ENCODE data around the gene ITGA8.

ITGA8 gene

DNA sequence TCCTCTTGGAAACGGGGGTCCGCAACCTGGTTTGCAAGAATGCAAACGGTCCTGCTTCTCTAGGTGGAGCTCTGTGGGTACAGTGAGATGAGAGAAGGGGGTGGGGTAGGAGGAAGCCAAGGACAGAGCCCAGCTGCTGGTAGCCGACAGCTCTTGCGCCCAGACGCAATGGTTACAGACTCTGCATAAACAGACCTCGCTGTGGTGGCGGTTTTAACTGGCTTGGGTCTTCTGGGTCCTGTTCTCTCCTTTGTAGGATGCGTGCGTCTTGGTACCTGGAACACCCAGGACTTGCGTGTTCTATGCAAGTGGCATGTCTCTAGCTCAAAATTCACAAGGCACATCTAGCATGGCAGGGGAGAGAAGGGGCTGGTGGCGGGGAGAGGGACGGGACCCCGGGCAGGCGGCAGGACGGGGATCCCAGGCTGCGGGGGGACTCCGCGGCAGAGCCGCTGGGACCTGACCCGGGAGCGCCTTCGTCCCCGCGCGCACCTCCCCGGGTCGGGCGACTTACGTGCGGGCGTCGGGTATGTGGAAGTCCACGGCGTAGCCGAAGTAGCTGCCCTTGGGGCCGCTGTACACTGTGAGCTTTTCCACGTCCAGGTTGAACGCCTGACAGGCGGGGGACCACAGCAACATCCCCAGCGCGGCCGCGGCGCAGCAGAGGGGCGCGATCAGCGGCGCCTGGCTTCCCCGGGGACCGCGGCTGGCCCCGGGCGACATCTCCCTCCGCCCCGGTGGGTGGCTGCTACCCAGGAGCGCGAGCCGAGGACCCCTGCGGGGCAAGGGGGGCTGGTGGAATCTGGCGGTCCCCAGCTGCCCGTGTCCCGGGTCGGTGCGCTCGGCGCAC is 448 bp downstream of the ITGA8 start:
- no peak for TF ChIP-seq GATA1 (IDR thresholded peaks at IDR 0.05; ENCODE audit: low read depth, low read length)
- no peak for TF ChIP-seq POLR2A (IDR thresholded peaks at IDR 0.05; ENCODE audit: low read length)
- DNase-seq = peak in 1 of 2 experiments; percentile 12

DNA sequence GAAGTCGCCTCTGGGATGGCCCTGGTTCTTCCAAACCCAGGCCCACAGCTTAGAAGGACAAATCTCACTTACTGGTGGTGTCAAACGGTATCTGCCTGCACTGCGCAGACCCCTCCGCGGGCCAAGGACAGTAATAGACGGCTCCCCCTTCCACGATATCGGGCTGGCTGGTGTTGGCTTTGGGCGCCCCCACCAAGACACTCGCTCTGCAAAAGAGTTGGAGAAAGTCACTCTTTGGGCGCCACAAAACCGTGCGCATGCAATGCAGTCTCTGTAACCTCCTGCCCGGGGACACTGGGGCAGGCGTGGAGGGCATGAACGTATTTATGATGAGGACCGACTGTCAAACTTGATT is 1.1 kb downstream of the ITGA8 start:
- TF ChIP-seq POLR2A (IDR thresholded peaks at IDR 0.05; ENCODE audit: low read length) (no peak), GATA1 (IDR thresholded peaks at IDR 0.05; ENCODE audit: low read depth, low read length) (no peak)
- no peak for DNase-seq

DNA sequence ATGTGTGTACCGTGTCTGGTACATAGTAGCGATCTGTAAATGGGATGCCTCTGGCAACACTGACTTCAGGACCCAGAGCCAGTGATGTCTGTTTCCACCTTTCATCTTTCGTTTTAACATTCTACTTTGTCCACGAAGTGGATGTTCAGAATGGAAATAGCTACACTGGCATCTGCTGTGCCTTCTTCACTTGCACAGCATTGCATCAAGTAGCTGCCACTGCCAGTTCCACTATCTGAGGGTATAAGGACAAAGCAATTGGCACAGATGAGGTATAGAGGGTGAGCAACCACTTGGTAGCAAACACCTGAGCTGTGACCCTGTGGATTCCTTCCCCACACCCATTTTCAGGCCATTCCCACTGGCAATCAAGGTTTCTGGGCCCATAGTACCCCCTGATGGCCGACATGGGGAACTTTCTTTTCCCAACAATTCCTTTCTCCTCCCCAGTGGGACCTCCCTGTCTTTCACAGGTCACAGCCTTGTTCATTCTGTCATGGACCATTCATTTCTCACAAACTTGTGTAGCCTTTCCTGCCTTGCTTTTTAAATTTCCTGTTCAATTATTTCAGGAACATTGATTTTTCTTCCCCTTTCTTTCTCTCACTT is 4.0 kb downstream of the ITGA8 start:
- peak; percentile 5 to 6 for DNase-seq
- TF ChIP-seq GATA1 (IDR thresholded peaks at IDR 0.05; ENCODE audit: low read depth, low read length) (no peak), POLR2A (IDR thresholded peaks at IDR 0.05; ENCODE audit: low read length) (no peak)

DNA sequence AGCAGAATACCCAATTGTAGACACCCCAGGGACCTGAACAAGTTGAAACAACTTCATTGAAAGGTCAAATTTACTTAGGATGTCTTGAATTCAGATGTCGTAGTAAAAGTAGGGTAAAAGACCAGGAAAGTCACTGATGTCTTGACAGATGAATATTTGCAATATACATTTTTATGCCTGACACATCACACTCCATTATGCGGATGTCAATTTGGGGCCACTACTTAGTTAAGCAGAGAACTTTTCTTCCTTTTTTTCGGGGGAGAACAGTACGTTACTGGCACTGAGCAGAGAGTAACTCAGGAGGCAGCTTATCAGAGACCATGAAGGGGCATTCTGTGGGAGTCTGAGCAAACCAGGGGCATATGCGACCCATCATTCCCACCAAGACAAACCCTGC is 4.9 kb downstream of the ITGA8 start:
- no peak for DNase-seq
- TF ChIP-seq GATA1 (IDR thresholded peaks at IDR 0.05; ENCODE audit: low read depth, low read length) (no peak), POLR2A (IDR thresholded peaks at IDR 0.05; ENCODE audit: low read length) (no peak)

DNA sequence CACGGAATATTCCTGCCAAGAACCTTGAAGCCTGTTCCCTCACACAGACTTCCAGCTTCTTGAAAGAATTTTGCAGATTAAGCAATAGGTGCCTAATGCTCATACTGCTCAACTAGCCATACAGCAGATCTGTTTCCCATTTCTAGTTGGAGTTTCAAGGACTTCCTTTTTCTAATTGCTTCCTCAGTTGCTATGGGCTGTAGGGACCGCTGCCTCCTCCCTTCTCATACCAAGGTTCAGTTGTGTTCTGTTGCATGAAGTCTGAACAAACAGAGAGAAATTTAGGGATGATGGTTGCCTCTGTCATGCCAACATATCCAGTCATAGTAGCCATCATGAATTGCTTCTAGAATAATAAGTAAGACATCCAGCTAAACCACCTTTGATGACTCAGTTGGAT is 6.8 kb downstream of the ITGA8 start:
- TF ChIP-seq GATA1 (IDR thresholded peaks at IDR 0.05; ENCODE audit: low read depth, low read length) (no peak), POLR2A (IDR thresholded peaks at IDR 0.05; ENCODE audit: low read length) (no peak)
- DNase-seq = no peak

DNA sequence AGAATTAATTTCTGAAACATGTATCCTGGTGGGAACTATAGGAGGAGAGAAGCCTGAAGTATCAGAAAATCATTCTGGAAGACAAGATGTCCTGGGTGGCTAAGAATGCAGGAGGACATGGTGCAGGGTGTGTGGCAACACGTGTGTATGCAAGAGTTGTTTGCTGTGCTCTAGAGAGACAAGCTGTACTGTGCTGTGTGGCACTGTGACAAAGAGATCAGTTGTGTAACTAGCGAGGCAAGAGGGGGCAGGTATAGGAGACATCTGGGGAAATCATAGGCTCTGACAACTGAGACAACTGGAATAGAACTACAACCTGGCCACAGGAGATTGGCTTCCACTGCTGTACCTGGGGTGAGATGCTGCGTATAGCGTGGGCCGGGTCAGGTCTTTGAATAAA is 9.3 kb downstream of the ITGA8 start:
- no peak for TF ChIP-seq GATA1 (IDR thresholded peaks at IDR 0.05; ENCODE audit: low read depth, low read length)
- TF ChIP-seq POLR2A (IDR thresholded peaks at IDR 0.05; ENCODE audit: low read length) = no peak
- no peak for DNase-seq

DNA sequence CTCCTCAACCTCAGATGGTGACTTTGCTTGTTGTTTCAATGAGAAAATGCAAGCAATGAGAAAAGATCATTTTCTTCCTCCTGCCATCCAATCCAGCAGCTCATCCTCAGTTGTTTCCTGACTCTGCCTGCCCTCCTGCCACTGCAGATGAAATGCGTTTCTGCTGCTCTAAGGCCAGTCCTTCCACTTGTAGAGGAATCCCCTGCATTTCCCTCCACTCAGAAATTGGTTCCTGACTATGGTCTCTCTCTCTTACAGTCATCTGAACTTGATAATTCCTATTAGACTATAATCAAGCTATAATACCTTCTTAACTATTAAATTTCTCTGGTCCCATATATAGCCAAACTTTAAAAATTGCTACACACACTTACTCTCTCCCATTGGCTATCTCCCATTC is 14.4 kb downstream of the ITGA8 start:
- TF ChIP-seq POLR2A (IDR thresholded peaks at IDR 0.05; ENCODE audit: low read length) (no peak), GATA1 (IDR thresholded peaks at IDR 0.05; ENCODE audit: low read depth, low read length) (no peak)

DNA sequence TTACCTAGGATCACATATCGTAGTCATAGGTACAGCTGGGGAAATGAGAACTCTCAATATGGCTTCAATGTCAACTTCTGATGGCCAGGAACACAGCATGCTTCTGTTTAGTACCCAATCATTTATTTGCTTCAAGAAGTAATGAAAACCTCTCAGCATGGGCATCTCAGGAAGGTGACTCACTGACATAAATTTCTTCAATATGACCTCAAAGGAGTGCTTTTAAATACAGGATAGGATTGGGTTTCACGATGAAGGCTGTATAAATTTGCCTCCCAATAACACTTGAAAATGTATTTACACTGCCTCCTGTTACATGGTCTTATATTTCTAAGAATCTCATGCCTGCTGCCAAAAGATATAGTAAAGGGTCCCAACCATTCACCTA is 15.1 kb downstream of the ITGA8 start:
- no peak for DNase-seq
- TF ChIP-seq POLR2A (IDR thresholded peaks at IDR 0.05; ENCODE audit: low read length) = no peak
- no peak for TF ChIP-seq GATA1 (IDR thresholded peaks at IDR 0.05; ENCODE audit: low read depth, low read length)

More for the DNA sequence above, 14.4 kb downstream of the ITGA8 start:
- no peak for DNase-seq

DNA sequence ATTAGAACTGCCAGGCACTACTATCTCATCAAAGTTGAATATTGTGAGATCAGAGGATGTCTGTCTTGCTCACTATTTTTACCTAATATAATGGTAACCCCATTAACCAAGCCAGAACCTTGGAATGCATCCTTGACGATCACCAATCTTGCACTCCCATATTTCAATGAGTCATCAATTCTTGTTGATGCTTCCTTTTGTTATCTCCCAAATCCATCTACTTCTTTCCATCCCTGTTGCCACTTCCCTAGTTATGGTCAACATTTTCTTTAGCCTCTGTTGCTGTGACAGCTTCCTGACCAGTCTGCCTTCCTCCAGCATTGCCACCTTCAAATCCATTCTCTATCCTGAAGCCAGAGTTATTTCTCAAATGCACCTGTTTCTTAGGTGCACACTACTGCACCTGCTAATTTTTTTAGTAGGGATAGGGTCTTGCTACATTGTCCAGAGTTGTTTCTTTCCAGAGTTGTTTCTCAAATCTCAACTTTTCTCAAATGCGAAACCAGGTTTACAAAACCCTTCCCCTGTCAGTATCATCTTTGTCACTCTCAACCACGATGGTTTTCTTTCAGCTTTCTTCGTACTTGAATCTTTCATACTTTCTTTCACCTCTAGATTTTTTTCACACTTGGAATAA is 15.7 kb downstream of the ITGA8 start:
- DNase-seq = no peak
- TF ChIP-seq GATA1 (IDR thresholded peaks at IDR 0.05; ENCODE audit: low read depth, low read length) = no peak
- TF ChIP-seq POLR2A (IDR thresholded peaks at IDR 0.05; ENCODE audit: low read length) = no peak

DNA sequence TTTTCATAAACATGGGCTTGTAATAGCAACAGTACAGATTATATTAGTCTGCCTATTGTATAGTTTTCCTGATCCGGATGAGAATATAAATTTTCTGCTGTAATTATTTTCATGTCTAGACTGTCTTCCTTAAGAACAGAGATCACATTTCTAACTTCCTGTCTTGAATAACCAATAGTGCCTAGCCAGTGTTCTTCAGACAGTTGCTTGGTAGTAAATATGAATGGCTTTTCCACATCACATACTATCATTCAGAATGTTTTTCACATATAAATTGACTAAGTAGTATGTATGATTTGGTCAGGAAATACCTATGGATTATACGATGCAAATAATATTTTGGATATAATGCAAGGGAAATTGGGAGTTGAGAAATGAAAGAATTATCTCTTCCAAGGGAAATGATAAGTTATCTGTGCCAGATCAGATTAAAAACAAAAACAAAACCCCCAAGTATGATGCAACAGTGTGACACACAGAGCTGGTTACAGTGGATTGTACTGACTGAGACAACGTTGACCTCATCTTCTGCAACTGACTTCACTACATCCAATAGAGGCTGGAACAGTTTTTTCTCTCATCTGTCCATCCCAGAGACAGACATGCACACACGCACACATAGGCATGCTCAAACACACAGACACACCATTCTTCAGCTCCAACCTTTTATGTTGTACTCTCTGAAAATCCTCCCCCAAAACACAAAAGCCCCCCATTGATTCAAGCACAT is 16.4 kb downstream of the ITGA8 start:
- TF ChIP-seq POLR2A (IDR thresholded peaks at IDR 0.05; ENCODE audit: low read length) (no peak), GATA1 (IDR thresholded peaks at IDR 0.05; ENCODE audit: low read depth, low read length) (no peak)
- DNase-seq = peak in 1 of 2 experiments; percentile 3

DNA sequence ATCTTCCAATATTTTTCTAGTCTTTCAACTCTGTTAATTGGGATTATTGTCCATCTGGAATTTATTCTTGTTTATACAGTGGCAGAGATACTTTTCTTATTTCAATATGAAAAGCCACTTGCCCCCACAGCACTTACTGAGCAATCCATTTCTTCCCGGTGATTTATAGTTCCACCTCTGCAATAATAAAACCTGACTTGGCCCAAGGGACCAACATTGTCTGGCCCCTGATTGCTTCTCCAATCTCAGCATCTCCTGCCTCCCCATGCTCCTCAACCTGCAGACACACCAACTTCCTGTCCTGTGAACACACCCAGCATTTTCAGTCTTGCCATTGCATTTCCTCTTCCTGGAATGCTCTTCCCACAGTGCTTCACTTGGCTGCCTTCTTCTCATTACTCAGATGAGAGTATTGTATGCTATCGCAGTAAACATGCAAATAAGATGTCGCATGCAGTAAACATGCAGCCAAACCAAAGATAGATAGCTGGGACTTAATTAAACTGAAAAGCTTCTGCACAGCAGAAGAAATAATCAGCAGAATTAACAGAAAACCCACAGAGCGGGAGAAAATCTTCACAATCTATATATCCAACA is 19.5 kb downstream of the ITGA8 start:
- no peak for TF ChIP-seq POLR2A (IDR thresholded peaks at IDR 0.05; ENCODE audit: low read length)
- TF ChIP-seq GATA1 (IDR thresholded peaks at IDR 0.05; ENCODE audit: low read depth, low read length) = no peak
- no peak for DNase-seq

DNA sequence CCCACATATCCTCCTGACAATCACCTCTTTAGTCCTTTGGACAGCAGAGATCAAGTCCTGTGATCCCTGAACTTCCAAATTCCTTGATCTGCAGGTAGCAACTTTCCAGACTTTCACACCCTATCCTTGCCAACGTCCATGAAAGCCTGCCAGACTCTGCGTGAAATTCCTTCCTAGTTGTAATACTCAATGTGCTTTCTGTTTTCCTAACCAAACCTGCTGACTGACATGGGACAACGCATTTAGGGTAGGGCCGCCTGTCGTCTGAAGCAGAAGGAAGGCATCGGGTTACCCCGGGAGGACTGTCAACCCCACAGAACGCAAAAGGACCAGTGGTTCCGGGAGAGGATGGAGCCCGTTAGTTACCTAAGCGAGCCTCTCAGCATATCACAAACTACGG is 23.9 kb downstream of the ITGA8 start:
- TF ChIP-seq POLR2A (IDR thresholded peaks at IDR 0.05; ENCODE audit: low read length) (no peak), GATA1 (IDR thresholded peaks at IDR 0.05; ENCODE audit: low read depth, low read length) (no peak)

DNA sequence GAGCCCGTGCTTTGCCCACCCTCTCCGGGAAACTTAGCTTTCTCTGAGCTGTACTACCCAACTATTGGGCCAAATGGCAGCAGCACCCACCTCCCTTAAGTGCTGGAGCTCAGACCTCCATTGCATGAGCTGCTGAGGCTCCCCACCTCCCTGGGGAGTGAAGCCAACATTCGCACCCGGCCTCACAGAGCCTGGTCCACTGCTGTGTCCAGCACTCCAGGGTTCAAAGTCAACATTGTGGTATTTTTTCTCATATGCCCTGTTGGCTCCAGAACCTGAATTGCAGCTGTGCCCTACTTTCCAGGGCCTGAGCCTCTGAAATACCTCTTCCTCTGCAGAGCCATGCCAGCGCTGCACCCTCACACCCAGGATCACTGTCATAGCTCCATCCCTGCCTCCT is 29.7 kb downstream of the ITGA8 start:
- TF ChIP-seq POLR2A (IDR thresholded peaks at IDR 0.05; ENCODE audit: low read length) (no peak), GATA1 (IDR thresholded peaks at IDR 0.05; ENCODE audit: low read depth, low read length) (no peak)
- no peak for DNase-seq

More for the DNA sequence above, 23.9 kb downstream of the ITGA8 start:
- no peak for DNase-seq

DNA sequence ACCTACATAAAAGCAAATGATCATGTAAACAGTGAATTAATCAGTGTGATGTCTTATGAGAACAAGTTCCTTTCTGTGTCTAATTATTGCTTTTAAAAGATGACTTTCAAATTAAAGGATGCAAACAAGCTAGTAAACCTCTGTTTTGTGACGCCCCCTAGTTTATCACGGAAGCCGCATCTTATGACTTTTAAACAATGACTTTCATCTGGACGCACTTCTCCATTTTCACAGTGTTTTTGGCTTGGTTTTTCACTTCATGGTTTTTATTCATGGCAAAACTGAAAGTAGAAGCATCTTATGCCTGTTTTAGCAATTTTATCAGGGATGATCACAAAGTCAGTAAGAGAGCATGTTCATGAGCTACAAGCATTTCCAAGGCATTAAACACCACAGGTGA is 35.0 kb downstream of the ITGA8 start:
- no peak for TF ChIP-seq GATA1 (IDR thresholded peaks at IDR 0.05; ENCODE audit: low read depth, low read length)
- TF ChIP-seq POLR2A (IDR thresholded peaks at IDR 0.05; ENCODE audit: low read length) = no peak
- DNase-seq = no peak

Data from erythroblast (primary cell).